ENCODE measurements around the gene G6PC3.
"Not testable (repeated sequence)": the region's sequence is repeated elsewhere in the genome, so short reads cannot be mapped to it uniquely, and the experiment has no call there.

DNA sequence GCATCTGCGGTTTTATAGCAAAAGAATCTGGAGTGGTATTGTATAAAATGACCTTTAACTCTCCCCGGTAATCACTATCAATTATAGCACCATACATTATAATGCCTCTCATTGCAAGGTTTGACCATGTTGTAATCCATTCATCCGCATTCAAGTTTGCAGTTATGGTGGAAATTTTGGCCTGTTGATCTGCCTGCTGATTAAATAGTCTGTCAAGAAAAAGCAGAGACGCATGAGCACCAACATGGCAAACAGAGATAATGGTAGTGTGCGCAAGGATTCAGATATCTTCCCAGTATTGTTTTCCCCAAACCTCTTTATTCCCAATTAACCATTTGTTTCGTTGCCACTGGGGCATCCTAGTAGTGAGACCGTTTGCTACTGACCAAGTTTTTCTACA is 49.3 kb upstream of the G6PC3 start:
- TF ChIP-seq, protein P1, sequence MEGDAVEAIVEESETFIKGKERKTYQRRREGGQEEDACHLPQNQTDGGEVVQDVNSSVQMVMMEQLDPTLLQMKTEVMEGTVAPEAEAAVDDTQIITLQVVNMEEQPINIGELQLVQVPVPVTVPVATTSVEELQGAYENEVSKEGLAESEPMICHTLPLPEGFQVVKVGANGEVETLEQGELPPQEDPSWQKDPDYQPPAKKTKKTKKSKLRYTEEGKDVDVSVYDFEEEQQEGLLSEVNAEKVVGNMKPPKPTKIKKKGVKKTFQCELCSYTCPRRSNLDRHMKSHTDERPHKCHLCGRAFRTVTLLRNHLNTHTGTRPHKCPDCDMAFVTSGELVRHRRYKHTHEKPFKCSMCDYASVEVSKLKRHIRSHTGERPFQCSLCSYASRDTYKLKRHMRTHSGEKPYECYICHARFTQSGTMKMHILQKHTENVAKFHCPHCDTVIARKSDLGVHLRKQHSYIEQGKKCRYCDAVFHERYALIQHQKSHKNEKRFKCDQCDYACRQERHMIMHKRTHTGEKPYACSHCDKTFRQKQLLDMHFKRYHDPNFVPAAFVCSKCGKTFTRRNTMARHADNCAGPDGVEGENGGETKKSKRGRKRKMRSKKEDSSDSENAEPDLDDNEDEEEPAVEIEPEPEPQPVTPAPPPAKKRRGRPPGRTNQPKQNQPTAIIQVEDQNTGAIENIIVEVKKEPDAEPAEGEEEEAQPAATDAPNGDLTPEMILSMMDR (conservative IDR thresholded peaks at IDR 0.05; ENCODE audit: low read depth, low read length), result not testable (repeated sequence)
- not testable (repeated sequence) for TF ChIP-seq EZH2 (IDR thresholded peaks at IDR 0.05; ENCODE audit: borderline replicate concordance, low read depth, low read length, poor library complexity, severe bottlenecking)
